HL-60 (cell line): ENCODE results near the gene CARD9.

Experiments used
- DNase-seq, 2 experiments: peaks; one replicate each; pipeline ENCODE4 v3.0.0-alpha.2; 2010 to 2020; ENCODE audit warnings: low read depth in 1 of 2, low spot score in 1 of 2
- H3K27ac ChIP-seq: fragments of 250-450 bp; sonication (Bioruptor Pico); replicated peaks from 2 replicates; pipeline ENCODE4 v1.5.1; 2020; ENCODE audit warnings: mild to moderate bottlenecking, moderate library complexity
- H3K27me3 ChIP-seq: fragments of 250-450 bp; sonication (Bioruptor Pico); 2 replicates; pipeline ENCODE4 v1.5.1; 2021; ENCODE audit warnings: mild to moderate bottlenecking, moderate library complexity; ENCODE audit not compliant: insufficient read depth, poor library complexity, severe bottlenecking
- H3K4me3 ChIP-seq: replicated peaks from 2 replicates; pipeline ENCODE4 v1.5.1; 2011; ENCODE audit warnings: mild to moderate bottlenecking, control low read depth, low read length; ENCODE audit not compliant: insufficient read depth
- CTCF ChIP-seq: IDR thresholded peaks from one replicate; pipeline ENCODE4 v1.5.1; 2011; ENCODE audit warnings: low read length, control low read depth, inconsistent platforms; ENCODE audit not compliant: insufficient read depth
- GABPA ChIP-seq: IDR thresholded peaks from 2 replicates; pipeline ENCODE4 v1.6.1; 2012; ENCODE audit warnings: low read depth
- POLR2AphosphoS5 ChIP-seq: IDR thresholded peaks from 2 replicates; pipeline ENCODE4 v1.6.1; 2012; ENCODE audit warnings: low read depth
- REST ChIP-seq: IDR thresholded peaks from 2 replicates; pipeline ENCODE4 v1.6.1; 2012; ENCODE audit warnings: low read depth; ENCODE audit not compliant: insufficient replicate concordance
- SPI1 ChIP-seq: IDR thresholded peaks from 2 replicates; pipeline ENCODE4 v1.6.1; 2012; ENCODE audit warnings: low read depth, mild to moderate bottlenecking, borderline replicate concordance

CARD9 gene

DNA sequence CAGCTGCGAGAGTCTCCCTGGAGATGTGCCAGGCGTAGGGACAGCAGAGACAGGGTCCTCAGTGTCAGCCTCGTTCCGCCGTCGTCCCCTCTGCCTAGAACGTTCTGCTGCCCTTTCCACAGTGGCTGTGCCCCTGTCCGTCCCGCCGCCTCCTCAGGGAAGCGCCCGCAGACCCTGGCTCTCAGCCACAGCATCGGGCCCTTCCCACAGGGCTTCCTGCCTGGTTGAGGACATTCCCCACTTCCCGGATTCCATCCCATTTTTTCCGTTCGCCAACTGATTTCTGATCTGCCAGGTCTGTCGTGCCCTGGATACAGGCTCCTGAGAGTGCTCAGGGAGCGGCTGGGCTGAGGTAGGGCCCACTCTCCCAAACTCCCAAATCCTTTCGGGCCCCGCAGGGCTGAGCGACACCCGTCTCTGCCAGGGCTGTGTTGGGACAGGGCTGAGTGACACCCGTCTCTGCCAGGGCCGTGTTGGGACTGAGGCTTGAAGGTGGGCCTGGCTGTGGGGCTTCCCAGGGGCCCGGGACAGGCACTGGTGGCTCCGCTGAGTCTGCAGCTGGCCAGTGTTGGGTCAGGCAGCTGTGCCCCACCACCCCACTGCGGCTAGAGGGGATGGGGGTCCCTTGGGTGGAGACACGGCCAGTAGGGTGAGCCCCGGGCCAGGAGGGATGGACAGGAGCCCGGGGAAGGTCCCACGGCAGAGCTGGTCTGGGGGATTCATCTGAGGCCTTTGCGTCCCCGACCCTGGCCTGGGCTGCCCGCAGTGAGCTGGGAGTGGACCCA, 25.8 kb downstream of the CARD9 start:
- TF ChIP-seq GABPA: no peak
- TF ChIP-seq SPI1: no peak
- no peak for TF ChIP-seq CTCF
- no peak for TF ChIP-seq POLR2AphosphoS5
- no peak for TF ChIP-seq REST
- no peak overlapping the region for H3K27ac ChIP-seq
- H3K27me3 ChIP-seq: no peaks in the 10 kb centered on the region
- H3K4me3 ChIP-seq: no peak overlapping the region
- DNase-seq: no peak

DNA sequence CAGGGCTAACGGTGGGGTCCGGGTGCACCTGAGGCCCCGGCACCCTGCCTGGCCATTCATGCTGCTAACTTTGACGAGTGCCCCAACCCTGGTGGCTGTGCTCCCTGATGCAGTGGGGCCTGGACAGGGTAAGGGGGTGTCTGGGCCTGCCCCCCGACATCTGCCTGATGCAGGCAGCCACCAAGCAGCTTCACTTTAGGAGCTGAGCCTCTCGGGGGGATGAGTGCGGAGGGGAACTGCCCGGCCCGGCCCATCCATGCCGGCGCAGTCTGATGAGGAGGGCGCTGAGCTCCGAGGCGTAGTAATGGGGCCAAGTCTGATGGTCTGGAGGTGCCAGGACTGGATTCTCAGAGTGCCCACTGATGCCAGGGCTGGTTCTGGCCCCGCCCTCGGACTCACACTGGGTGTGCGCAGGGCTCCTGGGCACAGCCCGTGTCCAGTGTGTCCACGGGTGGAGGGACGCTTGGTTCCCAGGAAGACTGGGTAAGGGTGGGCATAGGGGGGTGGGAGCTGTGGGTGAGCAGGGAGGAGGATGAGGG, 26.5 kb downstream of the CARD9 start:
- H3K27me3 ChIP-seq: no peaks in the 10 kb centered on the region
- H3K4me3 ChIP-seq: no peak overlapping the region
- TF ChIP-seq SPI1: no peak
- DNase-seq: no peak
- no peak overlapping the region for H3K27ac ChIP-seq

DNA sequence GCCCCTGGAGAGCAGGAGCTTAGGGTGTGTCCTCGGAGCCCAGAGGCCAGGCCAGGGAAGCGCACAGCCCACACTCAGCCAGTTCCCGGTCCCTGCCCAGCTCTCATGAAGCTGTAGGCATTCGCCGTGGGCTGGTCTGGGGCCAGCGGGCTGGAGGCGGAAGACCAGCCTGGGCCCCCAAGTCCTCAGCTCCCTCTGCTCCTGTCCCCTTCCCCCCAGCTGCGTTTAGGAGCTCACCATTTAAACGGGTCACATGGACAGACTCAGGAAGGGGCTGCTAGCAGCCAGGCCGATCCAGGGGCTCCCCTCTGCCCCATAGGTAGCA, 27.4 kb downstream of the CARD9 start:
- TF ChIP-seq GABPA (no peak), CTCF (no peak), POLR2AphosphoS5 (no peak), SPI1 (no peak), REST (no peak)
- no peak for DNase-seq
- H3K27ac ChIP-seq: no peak overlapping the region

DNA sequence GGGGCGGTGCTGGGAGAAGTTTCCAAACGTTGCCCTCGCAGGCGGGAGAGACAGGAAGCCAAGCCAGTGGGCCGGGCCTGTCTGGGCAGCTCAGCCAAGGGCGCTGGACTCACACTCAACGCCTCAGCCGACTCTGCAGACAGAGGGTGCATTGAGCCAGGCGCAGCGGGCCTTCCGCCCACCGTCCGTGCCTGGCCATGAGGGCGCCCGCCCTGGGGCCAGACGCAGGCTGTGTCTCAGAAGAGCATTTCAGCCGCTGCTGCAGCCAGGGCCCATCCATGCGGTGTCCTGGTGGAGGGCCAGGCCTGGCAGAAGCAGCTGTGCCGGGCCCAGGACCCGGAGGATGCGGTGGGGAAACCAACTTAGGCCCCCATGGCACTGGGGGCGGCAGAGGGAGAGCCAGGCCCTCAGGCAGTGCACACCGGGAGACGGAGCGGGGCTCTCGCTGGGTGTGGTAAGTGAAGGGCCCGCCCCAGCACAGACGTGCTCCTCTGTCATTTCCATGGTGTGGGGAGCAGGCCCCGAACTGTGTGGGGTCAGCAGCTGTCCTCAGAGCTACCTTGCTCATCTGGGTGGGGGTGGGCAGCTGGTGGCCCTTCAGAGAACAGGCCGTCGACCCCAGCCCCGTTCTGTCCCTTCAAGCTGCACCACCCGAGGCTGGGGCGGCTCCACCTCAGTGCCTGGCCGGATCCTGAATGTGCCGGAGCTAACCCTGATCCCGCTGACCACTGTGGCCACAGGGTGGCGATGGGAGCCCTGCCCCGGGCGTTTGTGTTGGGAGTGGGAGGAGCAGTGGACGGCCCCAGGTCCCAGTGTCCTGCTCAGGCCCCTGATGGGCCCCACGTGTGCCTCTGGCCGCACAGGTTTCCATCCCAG, 27.9 kb downstream of the CARD9 start:
- Histone ChIP-seq H3K27me3 (no peaks in the 10 kb centered on the region), H3K4me3 (no peak overlapping the region), H3K27ac (no peak overlapping the region)
- no peak for TF ChIP-seq CTCF
- TF ChIP-seq POLR2AphosphoS5: no peak
- no peak for TF ChIP-seq REST
- TF ChIP-seq GABPA: no peak
- no peak for TF ChIP-seq SPI1
- no peak for DNase-seq

More for the DNA sequence above, 27.4 kb downstream of the CARD9 start:
- Histone ChIP-seq H3K4me3 (no peak overlapping the region), H3K27me3 (no peaks in the 10 kb centered on the region)
